MCF 10A (cell line): ENCODE data around the gene DLAT. TPM values are rescaled to one million over a fixed set of nuclear protein-coding genes. Genes with fewer than 3 reads are reported as not detected.

Source experiments
- BruUV-seq: library from RNA; stranded (reverse); fragments of 400-500 nt; replicated peaks from 2 replicates; lab custom pipeline; 2021; lab: Mats Ljungman, UMichigan
- CTCF ChIA-PET: fragments of 300-600 bp; sonication (Branson Sonifier 250); formaldehyde crosslinking; extraction: SDS; loops from one replicate; lab custom pipeline; 2021; ENCODE audit warnings: antibody characterized with exemption, inconsistent platforms; lab: Yijun Ruan, JAX
- POLR2A ChIA-PET: fragments of 300-600, 350-650 bp; sonication (Branson Sonifier 250); formaldehyde crosslinking; extraction: SDS; loops from one replicate; lab custom pipeline; 2020; ENCODE audit warnings: antibody characterized with exemption, inconsistent platforms; lab: Yijun Ruan, JAX
- DNase-seq: peaks from one replicate; pipeline ENCODE4 v3.0.0-alpha.2; 2018; ENCODE audit not compliant: unreplicated experiment
- H3K27ac Mint-ChIP-seq: one replicate; pipeline ENCODE4 v1.8.0; 2022; ENCODE audit warnings: mild to moderate bottlenecking, low read depth, mixed read lengths; ENCODE audit not compliant: unreplicated experiment
- H3K27me3 Mint-ChIP-seq: one replicate; pipeline ENCODE4 v1.8.0; 2022; ENCODE audit warnings: mixed read lengths; ENCODE audit not compliant: insufficient read depth, unreplicated experiment
- H3K36me3 Mint-ChIP-seq: one replicate; pipeline ENCODE4 v1.8.0; 2022; ENCODE audit warnings: mild to moderate bottlenecking, moderate library complexity, mixed read lengths; ENCODE audit not compliant: insufficient read depth, unreplicated experiment
- H3K4me1 Mint-ChIP-seq: one replicate; pipeline ENCODE4 v1.8.0; 2022; ENCODE audit warnings: mixed read lengths; ENCODE audit not compliant: insufficient read depth, unreplicated experiment
- H3K4me3 Mint-ChIP-seq: one replicate; pipeline ENCODE4 v1.8.0; 2022; ENCODE audit warnings: mild to moderate bottlenecking, moderate library complexity, mixed read lengths; ENCODE audit not compliant: unreplicated experiment
- H3K9me3 Mint-ChIP-seq: one replicate; pipeline ENCODE4 v1.8.0; 2022; ENCODE audit warnings: mixed read lengths; ENCODE audit not compliant: unreplicated experiment
- CTCF ChIP-seq: fragments of 200-600 bp; IDR thresholded peaks from one replicate; pipeline ENCODE4 v1.8.0; 2022; ENCODE audit warnings: antibody characterized with exemption, mild to moderate bottlenecking; ENCODE audit not compliant: unreplicated experiment
- intact Hi-C: fragments of 100-400 bp; cut with micrococcal nuclease; formaldehyde crosslinking; loops from 2 replicates; pipeline ENCODE4 v1.14.1; 2022
- total RNA-seq: library from RNA; stranded (reverse); gene quantifications from 2 replicates; pipeline ENCODE4 v1.2.3, GENCODE V29; 2022

The DLAT gene
- total RNA-seq, 1 experiment from 2014 or later: 43.3 TPM

GRCh38 chr11:112062923-112063322 is 37.7 kb downstream of the DLAT start:
- no peak for TF ChIP-seq CTCF
- Mint-ChIP-seq H3K4me3 (no peak overlapping the region), H3K4me1 (no peaks in the 10 kb centered on the region), H3K27me3 (no peaks in the 10 kb centered on the region), H3K9me3 (no peaks in the 10 kb centered on the region), H3K27ac (no peak overlapping the region), H3K36me3 (peaks cover 77% of the 10 kb centered on the region)
- CTCF ChIA-PET: interaction anchor here (0.7 kb wide), 1 partner anchor 51 kb away, joined by 3 read pairs; no protein-coding TSS in a partner anchor
- BruUV-seq: TSS peak; percentile 52
- no peak for DNase-seq
- POLR2A ChIA-PET: interaction anchor here (0.7 kb wide), 1 partner anchor 23 kb away, joined by 3 read pairs; no protein-coding TSS in a partner anchor
- intact Hi-C loops: no loop called here

DNA sequence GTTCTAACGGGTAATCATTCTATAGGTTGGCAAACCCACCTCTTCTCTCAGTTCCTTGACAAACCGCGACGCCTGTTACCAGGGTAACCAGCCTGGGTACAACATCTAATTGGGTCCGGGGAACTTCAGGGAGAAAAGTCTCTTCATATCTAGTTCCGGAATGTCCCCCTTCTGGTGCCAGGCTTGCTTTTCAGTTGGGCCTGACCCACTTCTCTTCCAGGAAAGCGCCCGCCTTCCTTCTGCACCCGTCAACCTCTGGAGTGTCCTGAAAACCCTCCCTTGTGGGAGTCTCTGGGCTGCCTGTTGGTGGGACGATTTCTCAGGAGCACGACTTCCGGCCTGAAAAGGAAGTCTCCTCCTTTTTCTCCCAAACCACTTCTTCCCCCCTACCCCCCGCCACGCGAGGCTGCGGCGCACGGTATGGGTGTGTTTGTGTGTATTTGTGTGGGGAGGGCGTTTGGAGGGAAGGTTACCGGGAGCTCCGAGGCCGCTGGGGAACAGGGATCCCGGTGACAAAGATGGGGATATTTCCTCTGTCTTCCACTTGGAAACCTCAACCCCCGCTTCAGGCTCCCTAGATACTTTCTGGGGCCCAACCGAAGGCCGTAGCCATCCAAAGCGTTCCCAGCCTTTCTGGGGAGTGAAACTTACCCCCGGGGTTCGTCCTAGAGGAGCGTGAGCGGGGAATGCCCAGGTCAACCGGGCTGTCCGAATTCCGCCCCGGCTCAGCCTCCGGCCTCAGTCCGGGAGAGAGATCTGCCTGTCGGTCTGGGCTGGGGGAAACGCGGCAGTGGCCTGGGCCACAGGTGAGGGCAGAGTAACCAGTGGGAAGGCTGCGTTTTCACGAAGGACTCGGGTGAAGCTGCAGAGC is 49.0 kb downstream of the DLAT start, which contains the start of the genes NKAPD1 and PIH1D2:
Gene NKAPD1 (plus strand): TSS at position 359 of the 871 bp plus-strand sequence. CDS start 1,276 bp downstream, outside the sequence.
Gene PIH1D2 (minus strand): TSS at position 77 of the 871 bp plus-strand sequence. CDS start 843 bp downstream, outside the sequence.
- TSS peak; percentile 52 for BruUV-seq
- DNase-seq: peak; percentile 82
- TF ChIP-seq CTCF: no peak
- Mint-ChIP-seq H3K36me3 (peaks cover 34% of the 10 kb centered on the region), H3K27me3 (no peaks in the 10 kb centered on the region), H3K27ac (peak within 1 kb of the TSS; percentile 99), H3K4me3 (peak within 1 kb of the TSS; percentile 82), H3K4me1 (peaks cover 26% of the 10 kb centered on the region), H3K9me3 (no peaks in the 10 kb centered on the region)
- POLR2A ChIA-PET: interaction anchor here (0.6 to 4.1 kb wide), 16 partner anchors 8 to 1634 kb away, joined by 3 to 71 read pairs (median 4); partner anchors contain the start of genes ALG9, DLAT, IL18 and SDHD
- CTCF ChIA-PET: interaction anchor here (0.6 to 1.0 kb wide), 4 partner anchors 10 to 155 kb away, joined by 3 to 4 read pairs (median 3); partner anchors contain the start of gene C11orf52
- intact Hi-C loops: loop anchor here (2.0 kb wide), 1 partner anchor 195 kb away; the partner anchor contains the start of genes CFAP68 and FDXACB1

- no peak for TF ChIP-seq CTCF
- peaks cover 89% of the 10 kb centered on the region for H3K36me3 Mint-ChIP-seq
- intact Hi-C loops: no loop called here
- peaks cover 21% of the 10 kb centered on the region for H3K4me1 Mint-ChIP-seq
- POLR2A ChIA-PET: interaction anchor here (0.6 to 5.2 kb wide), 5 partner anchors 7 to 156 kb away, joined by 3 to 71 read pairs (median 4); partner anchors contain the start of genes IL18, NKAPD1 and PIH1D2
- BruUV-seq: TSS peak; percentile 5
- CTCF ChIA-PET: interaction anchor here (0.6 to 0.9 kb wide), 3 partner anchors 22 to 1693 kb away, joined by 3 read pairs; no protein-coding TSS in a partner anchor
- no peaks in the 10 kb centered on the region for H3K27me3 Mint-ChIP-seq
- H3K9me3 Mint-ChIP-seq: no peaks in the 10 kb centered on the region
- DNase-seq: peak; percentile 35
- H3K4me3 Mint-ChIP-seq: no peak overlapping the region
- H3K27ac Mint-ChIP-seq: peak overlapping the region; percentile 71
Measured at GRCh38 chr11:112082729-112083128, 57.5 kb downstream of the DLAT start.
